Spleen (tissue), 7 donors: Measurements from ENCODE around the gene TPRX1.

Experiments used
- CTCF ChIP-seq, 11 experiments: fragments of 200-600 bp in 7 of 11; fragments of 450-650 bp in 4 of 11; sonication (generic) in 4 of 11; IDR thresholded peaks in 8 of 11; conservative IDR thresholded peaks in 3 of 11; 1 replicate in 7 of 11; 2 replicates in 4 of 11; pipeline versions ENCODE4 v1.4.0 to v1.8.0; 2016 to 2021; ENCODE audit warnings: antibody characterized with exemption in 11 of 11, inconsistent platforms in 4 of 11, mild to moderate bottlenecking in 1 of 11
- POLR2A ChIP-seq, 3 donors: fragments of 450-650 bp; IDR thresholded peaks; one replicate each; pipeline ENCODE4 v1.5.1; 2017; ENCODE audit warnings: antibody characterized with exemption in 3 of 3, mild to moderate bottlenecking in 1 of 3
- donor health status: DM: no; HTN: no; CAD: no; lungs with moderate emphysema.
- donor health status: DM: no; HTN: no; CAD: no.
- donor health status: DM: no; HTN: no; CAD: no.

GRCh38 chr19:47781590-47782262 lies 22.6 kb downstream of the TPRX1 start:
- TF ChIP-seq CTCF (IDR thresholded peaks at IDR 0.05 in 8 of 11, conservative IDR thresholded peaks at IDR 0.05 in 3 of 11), result no peak
- no peak for TF ChIP-seq POLR2A (IDR thresholded peaks at IDR 0.05)
